HS-27A (cell line): ENCODE data around the gene PLEKHM1.
"Not testable (repeated sequence)": the region's sequence is repeated elsewhere in the genome, so short reads cannot be mapped to it uniquely, and the experiment has no call there.

Source experiments
- DNase-seq: peaks from one replicate; pipeline ENCODE4 v3.0.0-alpha.2; 2012; ENCODE audit warnings: low read depth, missing footprints

Gene PLEKHM1

DNA sequence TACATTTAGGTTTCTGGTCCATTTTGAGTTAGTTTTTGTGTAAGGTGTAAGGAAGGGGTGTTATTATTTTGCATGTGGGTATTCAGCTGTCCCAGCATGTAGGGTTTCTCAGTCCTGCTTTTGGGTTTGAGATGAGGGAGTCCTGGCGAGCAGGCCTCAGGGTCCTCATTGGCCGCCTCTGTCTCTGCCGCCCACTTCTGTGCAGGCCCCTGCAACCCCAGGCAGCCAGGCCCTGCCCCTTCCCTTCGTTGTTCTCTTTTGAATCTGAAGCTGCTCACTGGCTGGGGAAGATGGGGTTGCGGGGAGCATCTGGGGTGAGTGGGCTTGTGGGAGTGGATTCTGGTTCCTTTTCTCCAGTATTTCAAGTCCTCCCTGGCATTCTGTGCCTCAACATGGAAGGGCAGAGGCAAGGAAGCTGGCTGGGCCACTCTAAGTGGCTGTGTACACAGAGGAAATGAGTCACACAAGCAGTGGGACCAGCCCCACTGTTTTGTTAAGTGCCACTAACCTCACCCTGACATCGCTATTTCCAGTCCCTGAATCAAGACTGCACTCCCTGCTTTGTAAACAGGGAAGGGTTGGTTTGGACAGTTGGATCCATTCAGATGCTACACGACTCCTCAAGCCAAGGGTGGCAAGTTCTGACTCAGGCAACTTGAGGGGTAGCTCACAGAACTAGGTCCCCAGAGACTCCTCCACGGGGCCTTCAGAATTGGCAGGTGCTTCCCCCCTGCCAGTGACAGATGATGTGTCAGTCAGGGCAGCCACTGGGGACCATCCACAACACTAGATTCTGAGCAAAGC is 28.8 kb downstream of the PLEKHM1 start:
- DNase-seq = not testable (repeated sequence)

GRCh38 chr17:45460422-45460821 is 30.1 kb downstream of the PLEKHM1 start:
- not testable (repeated sequence) for DNase-seq

DNA sequence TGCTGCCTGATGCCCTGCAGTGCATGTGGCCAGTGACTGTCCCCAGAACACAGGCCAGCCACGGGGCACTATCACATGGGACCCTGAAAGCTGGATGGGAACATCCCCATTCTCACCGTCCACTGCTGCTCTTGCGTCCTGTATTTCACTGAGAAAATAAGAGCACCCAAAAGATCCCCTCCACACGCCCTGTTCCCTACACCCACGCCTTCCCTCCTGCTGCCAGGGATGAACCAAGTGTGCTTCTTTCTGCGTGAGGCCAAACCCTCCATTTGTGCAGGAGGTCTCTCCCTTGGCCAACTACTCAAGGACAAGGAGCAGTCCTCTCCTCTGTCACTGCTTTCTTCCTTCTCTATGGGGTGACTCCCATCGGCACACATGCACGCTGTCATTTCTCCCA is 36.2 kb downstream of the PLEKHM1 start:
- not testable (repeated sequence) for DNase-seq

- not testable (repeated sequence) for DNase-seq
These were observed 36.8 kb downstream of the PLEKHM1 start for GRCh38 chr17:45453731-45454130.

GRCh38 chr17:45453225-45453534 is 37.3 kb downstream of the PLEKHM1 start:
- DNase-seq = not testable (repeated sequence)

- DNase-seq = not testable (repeated sequence)
These were observed 37.9 kb downstream of the PLEKHM1 start for GRCh38 chr17:45452329-45453224.

DNA sequence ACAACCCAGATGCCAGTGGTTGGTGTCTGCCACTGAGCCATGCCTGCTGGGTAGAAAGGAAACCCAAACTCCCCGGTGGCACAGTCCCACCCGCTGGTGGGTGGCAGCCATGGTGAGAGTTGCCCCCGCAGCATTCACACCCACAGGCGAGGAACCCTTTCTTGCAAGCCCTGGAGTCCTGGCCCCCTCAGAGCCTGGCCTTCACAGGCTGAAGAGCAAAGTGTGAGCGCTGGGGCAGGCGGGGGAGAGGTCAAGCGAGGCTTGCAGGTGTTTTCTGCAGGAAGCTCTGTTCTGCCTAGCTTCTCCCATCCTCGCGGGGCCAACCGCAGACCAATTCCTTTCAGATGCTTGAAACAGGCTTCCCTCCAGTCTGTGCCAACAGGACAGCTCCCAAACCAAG is 38.9 kb downstream of the PLEKHM1 start:
- DNase-seq = not testable (repeated sequence)

GRCh38 chr17:45451131-45451530 is 39.4 kb downstream of the PLEKHM1 start:
- no peak for DNase-seq

DNA sequence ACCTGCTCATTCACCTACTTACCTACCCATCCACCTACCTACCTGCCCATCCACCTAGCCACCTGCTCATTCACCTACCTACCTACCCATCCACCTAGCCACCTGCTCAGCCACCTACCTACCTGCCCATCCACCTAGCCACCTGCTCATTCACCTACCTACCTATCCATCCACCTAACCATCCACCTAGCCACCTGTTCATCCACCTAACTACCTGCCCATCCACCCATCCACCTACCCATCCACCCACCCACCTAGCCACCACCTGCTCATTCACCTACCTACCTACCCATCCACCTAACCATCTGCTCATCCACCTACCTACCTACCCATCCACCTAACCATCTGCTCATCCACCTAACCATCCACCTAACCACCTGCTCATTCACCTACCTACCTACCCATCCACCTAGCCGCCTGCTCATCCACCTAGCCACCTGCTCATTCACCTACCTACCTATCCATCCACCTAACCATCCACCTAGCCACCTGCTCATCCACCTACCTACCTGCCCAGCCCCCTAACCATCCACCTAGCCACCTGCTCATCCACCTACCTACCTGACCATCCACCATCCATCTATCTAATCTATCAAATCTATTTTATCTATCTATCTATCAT is 40.7 kb downstream of the PLEKHM1 start:
- not testable (repeated sequence) for DNase-seq

GRCh38 chr17:45449260-45449659 is 41.3 kb downstream of the PLEKHM1 start:
- DNase-seq = not testable (repeated sequence)

GRCh38 chr17:45448483-45448882 is 42.0 kb downstream of the PLEKHM1 start:
- not testable (repeated sequence) for DNase-seq

DNA sequence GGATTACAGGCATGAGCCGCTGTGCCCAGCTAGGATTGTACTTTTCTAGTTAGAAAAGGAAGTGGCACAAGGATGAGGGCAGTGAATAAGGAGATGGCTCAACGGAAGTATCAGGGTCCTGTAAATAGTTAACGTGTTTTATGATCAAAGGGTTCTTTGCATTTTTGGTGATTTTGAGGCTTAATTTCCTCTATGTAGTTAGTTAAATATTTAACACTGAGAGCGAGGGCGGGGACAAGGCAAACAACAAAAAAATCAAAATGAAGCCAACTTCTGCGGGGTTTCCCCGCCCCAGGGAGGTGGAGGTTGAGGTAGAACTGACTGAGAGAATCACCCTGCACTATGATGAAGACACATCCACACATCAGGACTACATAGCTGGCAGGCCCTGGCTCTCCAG is 42.5 kb downstream of the PLEKHM1 start:
- DNase-seq = not testable (repeated sequence)

DNA sequence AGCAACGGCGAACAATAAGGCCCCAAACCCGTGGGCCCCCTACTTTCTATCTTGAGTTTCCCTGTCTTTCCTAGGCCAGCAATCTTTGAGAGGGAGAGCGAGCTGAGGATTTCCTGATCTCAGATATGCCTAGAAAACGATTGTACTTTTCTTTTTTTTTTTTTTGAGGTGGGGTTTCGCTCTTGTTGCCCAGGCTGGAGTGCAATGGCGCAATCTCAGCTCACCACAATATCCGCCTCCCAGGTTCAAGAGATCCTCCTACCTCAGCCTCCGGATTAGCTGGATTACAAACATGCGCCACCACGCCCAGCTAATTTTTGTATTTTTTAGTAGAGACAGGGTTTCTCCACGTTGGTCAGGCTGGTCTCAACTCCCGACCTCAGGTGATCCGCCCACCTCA is 42.9 kb downstream of the PLEKHM1 start:
- DNase-seq = not testable (repeated sequence)

- DNase-seq = not testable (repeated sequence)
These were observed 43.5 kb downstream of the PLEKHM1 start for GRCh38 chr17:45446872-45447625.

- not testable (repeated sequence) for DNase-seq
These were observed 44.4 kb downstream of the PLEKHM1 start for GRCh38 chr17:45445901-45446743.

- DNase-seq = not testable (repeated sequence)
These were observed 45.4 kb downstream of the PLEKHM1 start for GRCh38 chr17:45444856-45445820.

- DNase-seq = not testable (repeated sequence)
These were observed 46.2 kb downstream of the PLEKHM1 start for GRCh38 chr17:45444301-45444700.

- not testable (repeated sequence) for DNase-seq
These were observed 46.9 kb downstream of the PLEKHM1 start for GRCh38 chr17:45443371-45444260.
